Inflammatory macrophage treated with lipopolysaccharide for 4 hours (primary cell): Measurements from ENCODE around the gene AQP7.
"Not testable (repeated sequence)": the region's sequence is repeated elsewhere in the genome, so short reads cannot be mapped to it uniquely, and the experiment has no call there.

ENCODE experiments used
- DNase-seq: peaks from one replicate; pipeline ENCODE4 v3.0.0-alpha.2; 2020

The AQP7 gene

GRCh38 chr9:33393581-33393980 lies 8.8 kb downstream of the AQP7 start:
- DNase-seq: no peak

- DNase-seq: not testable (repeated sequence)
Observed at GRCh38 chr9:33392591-33393021, 9.8 kb downstream of the AQP7 start.

GRCh38 chr9:33391111-33391771 lies 11.1 kb downstream of the AQP7 start:
- DNase-seq: peak; percentile 39

- DNase-seq: no peak
Observed at GRCh38 chr9:33388110-33388994, 14.0 kb downstream of the AQP7 start.

- DNase-seq: not testable (repeated sequence)
Observed at GRCh38 chr9:33386998-33387397, 15.4 kb downstream of the AQP7 start.

- not testable (repeated sequence) for DNase-seq
Observed at GRCh38 chr9:33386641-33386996, 15.7 kb downstream of the AQP7 start.

GRCh38 chr9:33385979-33386640 lies 16.3 kb downstream of the AQP7 start:
- not testable (repeated sequence) for DNase-seq

- DNase-seq: not testable (repeated sequence)
Observed at GRCh38 chr9:33385536-33385935, 16.8 kb downstream of the AQP7 start.

- not testable (repeated sequence) for DNase-seq
Observed at GRCh38 chr9:33383396-33383795, 19.0 kb downstream of the AQP7 start.

- not testable (repeated sequence) for DNase-seq
Observed at GRCh38 chr9:33382397-33382796, 20.0 kb downstream of the AQP7 start.

- DNase-seq: no peak
Observed at GRCh38 chr9:33381231-33381791, 21.1 kb downstream of the AQP7 start.

GRCh38 chr9:33380390-33381094 lies 21.8 kb downstream of the AQP7 start:
- DNase-seq: no peak

- no peak for DNase-seq
Observed at GRCh38 chr9:33379666-33380389, 22.5 kb downstream of the AQP7 start.

GRCh38 chr9:33378121-33378795 lies 24.1 kb downstream of the AQP7 start:
- no peak for DNase-seq

GRCh38 chr9:33377089-33377715 lies 25.2 kb downstream of the AQP7 start:
- DNase-seq: no peak

- no peak for DNase-seq
Observed at GRCh38 chr9:33375841-33376321, 26.5 kb downstream of the AQP7 start.

GRCh38 chr9:33375238-33375840 lies 27.0 kb downstream of the AQP7 start:
- no peak for DNase-seq

GRCh38 chr9:33374634-33375237 lies 27.6 kb downstream of the AQP7 start:
- peak; percentile 61 for DNase-seq

- no peak for DNase-seq
Observed at GRCh38 chr9:33374190-33374589, 28.2 kb downstream of the AQP7 start.

GRCh38 chr9:33372900-33373299 lies 29.5 kb downstream of the AQP7 start:
- no peak for DNase-seq
